ENCODE results near the gene RIN3.

DNA sequence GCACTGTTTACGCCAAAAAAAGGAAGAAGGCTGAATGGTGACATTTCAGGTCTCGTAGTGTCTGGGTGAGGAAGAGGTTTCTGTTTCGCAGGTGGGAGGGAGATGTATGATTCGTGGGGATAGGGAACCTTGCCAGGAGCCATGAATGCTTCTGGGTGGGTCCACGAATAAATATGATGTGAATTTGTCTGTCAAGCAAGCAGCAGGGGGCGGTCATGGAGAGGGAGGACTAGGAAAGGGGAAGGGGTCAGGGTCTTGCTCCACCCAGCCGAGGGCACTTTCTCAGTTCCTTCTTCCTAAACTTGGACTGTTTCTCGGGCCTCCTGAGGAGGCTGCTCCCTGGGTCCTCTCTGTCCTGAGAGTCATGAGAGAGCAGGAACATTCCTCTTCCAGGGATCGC is 162.4 kb downstream of the RIN3 start:
- no peak for TF ChIP-seq POLR2A (IDR thresholded peaks at IDR 0.05)
- TF ChIP-seq, protein P1, sequence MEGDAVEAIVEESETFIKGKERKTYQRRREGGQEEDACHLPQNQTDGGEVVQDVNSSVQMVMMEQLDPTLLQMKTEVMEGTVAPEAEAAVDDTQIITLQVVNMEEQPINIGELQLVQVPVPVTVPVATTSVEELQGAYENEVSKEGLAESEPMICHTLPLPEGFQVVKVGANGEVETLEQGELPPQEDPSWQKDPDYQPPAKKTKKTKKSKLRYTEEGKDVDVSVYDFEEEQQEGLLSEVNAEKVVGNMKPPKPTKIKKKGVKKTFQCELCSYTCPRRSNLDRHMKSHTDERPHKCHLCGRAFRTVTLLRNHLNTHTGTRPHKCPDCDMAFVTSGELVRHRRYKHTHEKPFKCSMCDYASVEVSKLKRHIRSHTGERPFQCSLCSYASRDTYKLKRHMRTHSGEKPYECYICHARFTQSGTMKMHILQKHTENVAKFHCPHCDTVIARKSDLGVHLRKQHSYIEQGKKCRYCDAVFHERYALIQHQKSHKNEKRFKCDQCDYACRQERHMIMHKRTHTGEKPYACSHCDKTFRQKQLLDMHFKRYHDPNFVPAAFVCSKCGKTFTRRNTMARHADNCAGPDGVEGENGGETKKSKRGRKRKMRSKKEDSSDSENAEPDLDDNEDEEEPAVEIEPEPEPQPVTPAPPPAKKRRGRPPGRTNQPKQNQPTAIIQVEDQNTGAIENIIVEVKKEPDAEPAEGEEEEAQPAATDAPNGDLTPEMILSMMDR (IDR thresholded peaks at IDR 0.05): no peak
